Left ventricle myocardium inferior (tissue), 1 donor: Measurements from ENCODE around the gene AGTRAP. TPM values are rescaled to one million over a fixed set of nuclear protein-coding genes. Genes with fewer than 3 reads are reported as not detected.

Experiments
- DNase-seq: peaks from one replicate; pipeline ENCODE4 v3.0.0-alpha.2; 2020
- H3K27ac ChIP-seq: fragments of 200-600 bp; replicated peaks from 2 replicates; pipeline ENCODE4 v1.8.0; 2021
- H3K27me3 ChIP-seq: fragments of 200-600 bp; 2 replicates; pipeline ENCODE4 v1.8.0; 2021; ENCODE audit warnings: low read depth
- H3K36me3 ChIP-seq: fragments of 200-600 bp; 2 replicates; pipeline ENCODE4 v1.8.0; 2021
- H3K4me1 ChIP-seq: fragments of 200-600 bp; 2 replicates; pipeline ENCODE4 v1.8.0; 2021
- H3K4me3 ChIP-seq: fragments of 200-600 bp; 2 replicates; pipeline ENCODE4 v1.8.0; 2021; ENCODE audit warnings: mild to moderate bottlenecking, moderate library complexity
- H3K9me3 ChIP-seq: fragments of 200-600 bp; replicated peaks from 2 replicates; pipeline ENCODE4 v1.8.0; 2021
- CTCF ChIP-seq: fragments of 200-600 bp; IDR thresholded peaks from 2 replicates; pipeline ENCODE4 v1.8.0; 2021; ENCODE audit warnings: antibody characterized with exemption, mild to moderate bottlenecking, borderline replicate concordance
- intact Hi-C: fragments of 100-400 bp; cut with micrococcal nuclease; formaldehyde crosslinking; loops from one replicate; pipeline ENCODE4 v1.11.0; 2022
- total RNA-seq: library from RNA; stranded (reverse); fragmentation: NEBNext Ultra II Directional; extraction: Animal tissue kit (Norgen Biotek cat#: 25700); gene quantifications from one replicate; pipeline ENCODE4 v1.2.1, GENCODE V29; 2021
- donor health status: DM: no; HTN: yes; CAD: no; lungs with severe emphysema.

AGTRAP gene
- total RNA-seq, 1 donor from 2014 or later, result 16.6 TPM

GRCh38 chr1:11770011-11770410 is 34.1 kb downstream of the AGTRAP start:
- Histone ChIP-seq H3K27me3 (no peaks in the 10 kb centered on the region), H3K9me3 (no peaks in the 10 kb centered on the region), H3K4me1 (peaks cover 9% of the 10 kb centered on the region), H3K4me3 (no peak overlapping the region), H3K27ac (no peak overlapping the region), H3K36me3 (no peaks in the 10 kb centered on the region)
- no peak for DNase-seq
- TF ChIP-seq CTCF, result no peak
- intact Hi-C loops, result no loop called here

- Histone ChIP-seq H3K27me3 (no peaks in the 10 kb centered on the region), H3K4me3 (no peak overlapping the region), H3K27ac (no peak overlapping the region), H3K36me3 (no peaks in the 10 kb centered on the region), H3K9me3 (no peaks in the 10 kb centered on the region), H3K4me1 (peaks cover 9% of the 10 kb centered on the region)
- DNase-seq, result no peak
- no peak for TF ChIP-seq CTCF
- intact Hi-C loops, result no loop called here
Measured at GRCh38 chr1:11771481-11772043, 35.6 kb downstream of the AGTRAP start.

GRCh38 chr1:11772458-11772857 is 36.5 kb downstream of the AGTRAP start:
- H3K27ac ChIP-seq, result no peak overlapping the region
- H3K9me3 ChIP-seq, result no peaks in the 10 kb centered on the region
- intact Hi-C loops, result no loop called here
- DNase-seq, result no peak
- TF ChIP-seq CTCF, result no peak
- H3K4me3 ChIP-seq, result no peak overlapping the region
- H3K36me3 ChIP-seq, result no peaks in the 10 kb centered on the region
- peaks cover 9% of the 10 kb centered on the region for H3K4me1 ChIP-seq
- no peaks in the 10 kb centered on the region for H3K27me3 ChIP-seq

GRCh38 chr1:11774753-11775152 is 38.8 kb downstream of the AGTRAP start:
- no peaks in the 10 kb centered on the region for H3K27me3 ChIP-seq
- no peaks in the 10 kb centered on the region for H3K9me3 ChIP-seq
- DNase-seq, result no peak
- no peaks in the 10 kb centered on the region for H3K36me3 ChIP-seq
- intact Hi-C loops, result no loop called here
- TF ChIP-seq CTCF, result no peak
- no peak overlapping the region for H3K27ac ChIP-seq
- no peak overlapping the region for H3K4me3 ChIP-seq
- no peaks in the 10 kb centered on the region for H3K4me1 ChIP-seq

- no peak for DNase-seq
- no peak for TF ChIP-seq CTCF
- Histone ChIP-seq H3K27me3 (no peaks in the 10 kb centered on the region), H3K4me3 (no peak overlapping the region), H3K9me3 (no peaks in the 10 kb centered on the region), H3K4me1 (no peaks in the 10 kb centered on the region), H3K36me3 (no peaks in the 10 kb centered on the region), H3K27ac (no peak overlapping the region)
- intact Hi-C loops, result no loop called here
Measured at GRCh38 chr1:11777658-11778322, 41.9 kb downstream of the AGTRAP start.
